Fibroblast of lung (primary cell): ENCODE measurements around the gene KCNIP3.

Experiments
- CTCF ChIP-seq, 2 donors: IDR thresholded peaks in 1 of 2; conservative IDR thresholded peaks in 1 of 2; 1 replicate in 1 of 2; 2 replicates in 1 of 2; pipeline ENCODE4 v1.5.1; 2011 to 2012; ENCODE audit warnings: low read length in 2 of 2, control low read depth in 1 of 2, inconsistent platforms in 1 of 2, low read depth in 1 of 2, mild to moderate bottlenecking in 1 of 2
- EZH2 ChIP-seq: IDR thresholded peaks from 2 replicates; pipeline ENCODE4 v1.5.1; 2012; ENCODE audit warnings: low read length, control low read depth, mild to moderate bottlenecking; ENCODE audit errors: missing control alignments

GRCh38 chr2:95333888-95334338 is 36.8 kb downstream of the KCNIP3 start:
- no peak for TF ChIP-seq CTCF (conservative IDR thresholded peaks at IDR 0.05 in 1 of 2, IDR thresholded peaks at IDR 0.05 in 1 of 2; ENCODE audit: low read depth in 1 of 2, low read length in 2 of 2)
- no peak for TF ChIP-seq EZH2
